DLD1 (cell line): ENCODE data around the gene UTP3.
"Not testable (repeated sequence)": the region's sequence is repeated elsewhere in the genome, so short reads cannot be mapped to it uniquely, and the experiment has no call there.

Experiments
- in situ Hi-C: cut with HindIII; loops from 2 replicates; pipeline ENCODE4 v1.10.0; 2017; ENCODE audit warnings: low sequenced_read_pairs

UTP3 gene

DNA sequence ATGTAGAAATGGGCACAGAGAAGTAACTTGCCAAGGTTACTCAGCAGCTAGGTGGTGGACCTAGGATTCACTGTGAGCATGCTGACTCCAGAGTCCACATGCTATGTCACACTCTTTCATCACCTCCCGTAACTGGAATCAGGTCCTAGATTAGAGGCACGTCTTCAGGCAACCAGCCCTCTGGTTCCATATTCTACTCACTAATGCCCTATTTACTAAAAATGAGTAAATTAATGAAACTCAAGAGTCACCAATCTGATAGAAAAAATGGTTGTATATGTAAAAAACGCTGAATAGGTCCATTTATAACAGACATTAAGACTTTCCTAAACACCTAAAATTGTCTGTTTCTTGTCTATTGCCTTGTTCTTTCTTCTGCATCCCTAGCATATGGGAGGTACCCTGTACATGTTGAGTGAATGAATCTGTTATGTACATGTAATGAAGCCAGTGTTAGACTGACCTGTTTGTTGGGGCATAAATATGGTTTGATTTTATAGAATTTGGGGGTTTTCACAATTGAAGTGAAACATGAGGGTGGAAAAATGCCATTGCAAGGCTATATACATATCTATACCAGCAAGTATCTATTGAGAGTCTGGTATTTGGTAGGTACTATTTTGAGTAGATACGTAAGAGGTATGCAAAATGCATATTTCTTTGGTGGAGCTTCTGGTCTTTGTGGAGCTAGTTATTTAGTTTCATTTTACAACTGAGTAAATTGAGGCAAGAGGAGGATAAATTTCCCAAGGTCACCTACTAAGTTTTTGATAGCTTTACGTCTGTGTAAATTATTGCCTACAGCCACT lies 26.0 kb downstream of the UTP3 start:
- in situ Hi-C loops, result no loop called here

DNA sequence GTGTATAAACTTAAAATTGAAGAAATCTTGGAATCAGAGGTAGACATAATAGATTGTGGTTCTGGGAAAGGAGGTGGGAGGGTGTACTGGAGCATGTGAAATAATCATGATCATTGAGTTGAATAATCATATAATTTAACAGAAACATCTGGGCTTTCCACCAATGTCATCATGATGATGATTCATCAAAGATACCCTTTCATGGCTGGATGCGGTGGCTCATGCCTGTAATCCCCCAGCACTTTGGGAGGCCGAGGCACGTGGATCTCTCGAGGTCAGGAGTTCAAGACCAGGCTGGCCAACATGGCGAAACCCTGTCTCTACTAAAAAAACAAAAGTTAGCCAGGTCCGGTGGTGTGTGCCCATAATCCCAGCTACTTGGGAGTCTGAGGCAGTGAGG lies 26.8 kb downstream of the UTP3 start:
- in situ Hi-C loops, result no loop called here

DNA sequence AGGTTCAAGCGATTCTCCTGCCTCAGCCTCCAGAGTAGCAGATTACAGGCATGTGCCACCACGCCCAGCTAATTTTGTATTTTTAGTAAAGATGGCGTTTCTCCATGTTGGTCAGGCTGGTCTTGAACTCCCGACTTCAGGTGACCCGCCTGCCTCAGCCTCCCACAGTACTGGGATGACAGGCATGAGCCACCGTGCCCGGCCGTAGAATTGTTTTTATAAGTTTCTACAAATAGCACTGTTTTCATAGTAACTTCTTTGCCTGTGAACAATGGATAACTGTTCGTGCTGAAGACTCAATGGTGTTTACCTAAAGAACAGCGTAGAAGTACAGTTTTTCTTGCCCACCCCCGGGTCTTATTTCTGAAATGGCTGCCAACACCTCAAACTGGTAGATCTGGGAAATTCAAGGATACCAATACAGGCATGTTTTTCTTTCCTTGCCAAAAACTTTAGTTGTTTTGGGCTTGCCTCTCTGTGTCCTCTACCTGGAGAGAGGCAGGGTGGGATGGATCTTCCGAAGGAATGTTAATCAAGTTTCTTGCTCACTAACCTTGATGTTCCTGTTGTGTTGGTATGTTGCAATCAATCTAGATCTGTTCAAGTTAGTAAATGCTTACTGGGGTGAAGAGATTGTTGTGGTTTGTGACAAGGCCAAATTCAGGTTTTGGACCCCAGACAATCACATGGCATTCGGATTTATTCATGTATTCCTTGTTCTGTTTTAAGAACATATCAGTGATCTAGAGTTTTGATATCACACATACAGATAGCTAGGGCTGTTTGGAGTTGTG lies 30.7 kb downstream of the UTP3 start:
- in situ Hi-C loops, result no loop called here

DNA sequence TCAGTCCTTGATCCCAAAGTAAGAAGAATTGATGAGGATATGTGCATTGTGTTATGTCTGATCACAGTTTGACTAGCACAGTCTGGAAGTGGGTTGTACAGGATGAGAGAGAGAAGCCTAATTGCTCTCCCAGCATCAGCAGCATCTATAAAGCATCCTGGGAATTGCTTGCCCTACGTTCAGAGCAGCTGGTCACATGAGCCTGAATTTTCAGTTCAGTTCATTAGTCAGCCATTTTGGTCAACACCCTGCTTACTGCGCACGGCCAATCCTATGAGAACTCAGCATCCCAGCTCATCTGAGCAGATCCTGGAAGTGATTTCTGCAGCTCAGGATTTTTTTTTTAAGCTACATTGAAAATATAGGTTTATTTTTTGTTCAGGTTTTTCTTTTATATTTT lies 33.4 kb downstream of the UTP3 start, which contains the start of gene RUFY3:
Gene RUFY3, plus strand, starts transcription at position 218 of the 400 bp plus-strand sequence. CDS start 610 bp downstream, outside the sequence.
- in situ Hi-C loops, result no loop called here

DNA sequence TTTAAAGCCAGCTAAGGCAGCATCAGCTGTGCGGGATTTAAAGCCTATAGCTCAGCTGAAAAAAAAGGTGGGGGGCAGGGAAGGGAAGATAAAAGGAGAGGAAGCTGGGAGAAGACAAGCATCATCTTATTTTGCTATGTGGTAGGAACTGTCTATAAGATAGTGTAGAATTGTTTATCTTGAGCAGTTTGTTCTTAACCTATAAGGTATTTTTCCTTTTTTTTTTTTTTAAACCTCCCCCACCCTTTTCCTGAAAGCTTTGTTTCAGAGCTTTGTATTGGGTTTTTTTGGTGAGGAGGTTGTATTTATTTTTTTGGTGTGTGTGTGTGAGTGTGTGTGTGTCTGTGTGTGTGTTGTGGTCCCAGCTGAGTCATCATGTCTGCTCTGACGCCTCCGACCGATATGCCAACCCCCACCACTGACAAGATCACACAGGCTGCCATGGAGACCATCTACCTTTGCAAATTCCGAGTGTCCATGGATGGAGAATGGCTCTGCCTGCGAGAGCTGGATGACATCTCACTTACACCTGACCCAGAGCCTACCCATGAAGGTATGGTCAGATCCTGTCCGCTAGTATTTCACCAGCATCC lies 34.0 kb downstream of the UTP3 start:
- in situ Hi-C loops, result no loop called here

DNA sequence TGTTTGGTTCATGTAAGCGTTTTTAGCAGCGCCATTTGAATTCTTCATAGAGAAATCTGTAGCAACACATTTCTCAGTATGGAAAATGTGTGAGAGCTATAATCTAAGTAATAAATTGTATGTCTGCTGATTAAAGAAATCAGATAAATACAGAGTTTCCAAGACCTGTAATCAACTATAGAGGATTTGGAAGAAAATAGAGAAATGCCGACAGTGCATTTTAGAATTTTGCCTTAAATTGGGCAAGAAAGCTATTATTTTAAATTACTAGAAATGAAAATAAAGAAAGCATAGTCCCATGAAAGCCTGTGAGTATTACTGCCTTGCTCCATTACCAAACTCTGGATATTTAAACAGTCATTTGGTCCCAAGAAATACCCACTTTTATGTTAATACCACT lies 36.1 kb downstream of the UTP3 start:
- in situ Hi-C loops, result no loop called here

DNA sequence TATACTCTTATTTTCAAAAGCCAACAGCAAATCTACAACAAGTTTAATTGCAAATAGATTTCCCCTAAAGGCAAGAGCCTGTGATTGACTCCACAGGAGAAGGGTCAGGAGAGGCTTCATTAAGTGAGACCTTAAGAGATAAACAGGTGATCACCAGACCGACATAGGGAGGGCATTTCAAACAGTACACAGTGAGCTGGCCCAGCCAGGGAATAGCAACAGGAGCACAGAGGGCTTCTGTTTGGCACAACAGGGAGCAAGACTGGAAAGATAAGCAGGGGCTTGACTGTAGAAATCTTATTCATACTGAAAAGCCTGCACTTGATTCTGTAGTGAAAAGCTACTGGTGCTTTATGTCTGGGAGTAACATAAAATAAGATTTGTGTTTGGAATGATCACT lies 37.3 kb downstream of the UTP3 start:
- in situ Hi-C loops, result no loop called here

DNA sequence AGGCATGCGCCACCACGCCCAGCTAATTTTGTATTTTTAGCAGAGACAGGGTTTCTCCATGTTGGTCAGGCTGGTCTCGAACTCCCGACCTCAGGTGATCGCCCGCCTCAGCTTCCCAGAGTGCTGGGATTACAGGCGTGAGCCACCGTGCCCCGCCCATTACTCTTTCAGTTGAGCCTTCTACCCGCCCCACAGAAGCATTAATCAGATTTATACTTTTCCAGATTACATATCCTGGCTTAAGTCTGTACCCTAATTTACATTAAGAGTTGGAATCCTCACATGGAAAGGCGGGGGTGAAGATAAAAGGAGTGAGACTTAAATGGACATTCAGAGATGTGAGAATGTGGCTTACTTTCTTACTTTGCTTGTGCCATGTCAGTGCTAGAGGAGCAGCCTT lies 38.2 kb downstream of the UTP3 start:
- in situ Hi-C loops, result not testable (repeated sequence)

DNA sequence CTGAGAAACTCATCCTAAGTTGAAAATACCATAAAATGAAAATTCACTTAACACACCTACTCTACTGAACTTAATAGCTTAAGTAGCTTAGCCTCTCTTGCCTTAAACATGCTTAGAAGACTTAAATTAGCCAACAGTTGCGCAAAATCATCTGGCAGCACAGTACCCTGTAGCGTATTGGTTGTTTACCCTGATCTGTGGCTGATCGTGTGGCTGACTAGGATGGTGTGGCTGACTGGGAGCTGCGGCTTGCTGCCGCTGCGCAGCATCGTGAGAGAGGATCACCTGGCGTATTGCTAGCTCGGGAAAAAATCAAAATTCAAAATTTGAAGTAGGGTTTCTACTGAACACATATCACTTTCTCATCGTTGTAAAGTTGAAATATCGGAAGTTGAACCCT lies 39.8 kb downstream of the UTP3 start:
- in situ Hi-C loops, result no loop called here

DNA sequence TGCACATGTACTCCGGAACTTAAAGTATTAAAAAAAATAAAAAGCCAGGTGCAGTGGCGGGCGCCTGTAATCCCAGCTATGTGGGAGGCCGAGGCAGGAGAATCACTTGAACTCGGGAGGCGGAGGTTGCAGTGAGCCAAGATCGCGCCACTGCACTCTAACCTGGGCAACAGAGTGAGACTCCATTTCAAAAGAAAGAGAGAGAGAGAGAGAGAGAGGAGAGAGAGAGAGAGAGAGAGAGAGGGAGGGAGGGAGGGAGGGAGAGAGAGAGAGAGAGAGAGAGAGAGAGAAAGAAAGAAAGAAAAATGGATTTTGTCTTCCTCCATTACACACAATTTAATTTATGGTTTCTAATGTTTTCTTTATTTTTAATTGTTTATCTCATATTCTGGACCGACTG lies 44.5 kb downstream of the UTP3 start:
- in situ Hi-C loops, result not testable (repeated sequence)

DNA sequence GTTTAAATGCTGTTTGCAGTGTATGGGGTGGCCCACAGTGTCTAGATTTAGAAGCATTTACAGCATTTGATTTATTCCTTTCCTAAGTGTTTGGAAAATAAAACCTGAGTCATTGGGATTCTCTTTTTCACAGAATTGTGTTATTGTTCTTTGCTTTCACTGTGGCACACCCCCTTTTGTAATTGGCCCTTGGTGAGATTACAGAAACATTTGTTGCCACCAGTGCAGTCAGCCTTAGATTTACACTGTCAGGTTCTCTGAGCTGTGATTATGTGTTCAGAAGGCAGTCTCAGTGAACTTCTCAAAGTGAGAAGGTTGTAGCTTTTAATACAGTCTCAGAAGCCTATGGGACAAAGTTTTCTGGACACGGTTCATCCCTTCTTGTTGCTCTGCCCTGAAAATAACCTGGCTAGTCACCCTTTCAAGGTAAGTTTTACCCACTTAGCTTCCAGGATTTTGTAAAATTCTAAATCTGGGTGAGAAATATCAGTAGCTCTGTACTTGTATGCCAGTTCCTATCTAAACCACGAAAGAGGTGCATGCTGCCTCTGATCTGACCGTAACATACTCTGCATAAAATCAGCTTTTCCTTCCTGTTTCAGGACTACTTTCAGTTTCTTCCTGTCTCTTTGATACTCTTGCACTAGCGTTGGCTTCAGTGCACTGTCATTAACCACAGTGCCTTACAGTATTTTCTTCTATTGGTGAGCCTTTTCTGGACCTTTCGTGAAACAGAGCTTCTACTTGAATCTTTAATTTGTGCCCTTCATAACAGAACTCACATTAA lies 46.0 kb downstream of the UTP3 start:
- in situ Hi-C loops, result no loop called here

DNA sequence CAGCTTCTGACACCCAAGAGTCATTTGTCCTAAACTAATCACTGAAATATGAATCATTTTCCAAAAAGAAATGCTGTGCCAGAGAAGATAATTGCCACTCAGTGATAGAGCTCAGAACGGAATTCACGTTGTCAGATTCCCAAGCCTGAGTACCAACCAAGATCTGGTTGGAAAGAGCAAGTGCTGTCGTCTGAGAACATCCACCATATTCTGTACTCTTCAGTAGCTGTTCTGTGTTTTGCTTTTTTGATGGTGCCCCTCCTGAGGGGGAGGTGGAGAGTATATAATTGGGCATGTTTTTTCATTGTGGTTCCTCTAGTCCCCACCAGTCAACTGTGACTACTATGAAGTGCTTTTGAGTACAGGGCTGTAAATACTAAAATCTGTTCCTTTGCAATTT lies 46.6 kb downstream of the UTP3 start:
- in situ Hi-C loops, result no loop called here

DNA sequence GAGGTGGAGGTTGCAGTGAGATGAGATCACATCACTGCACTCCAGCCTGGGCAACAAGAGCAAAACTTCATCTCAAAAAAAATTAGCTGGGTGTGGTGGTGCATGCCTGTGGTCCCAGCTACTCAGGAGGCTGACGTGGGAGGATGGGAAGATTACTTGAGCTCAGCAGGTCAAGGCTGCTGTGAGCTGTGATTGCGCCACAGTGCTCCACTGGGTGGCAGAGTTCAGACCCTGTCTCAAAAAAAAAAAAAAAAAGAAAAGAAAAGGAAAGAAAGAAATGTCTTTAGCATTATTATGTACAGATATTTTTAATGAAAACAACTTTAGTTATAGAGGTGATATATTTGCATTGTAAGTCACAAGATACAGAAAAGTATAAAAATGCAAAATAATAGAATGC lies 47.6 kb downstream of the UTP3 start:
- in situ Hi-C loops, result not testable (repeated sequence)

DNA sequence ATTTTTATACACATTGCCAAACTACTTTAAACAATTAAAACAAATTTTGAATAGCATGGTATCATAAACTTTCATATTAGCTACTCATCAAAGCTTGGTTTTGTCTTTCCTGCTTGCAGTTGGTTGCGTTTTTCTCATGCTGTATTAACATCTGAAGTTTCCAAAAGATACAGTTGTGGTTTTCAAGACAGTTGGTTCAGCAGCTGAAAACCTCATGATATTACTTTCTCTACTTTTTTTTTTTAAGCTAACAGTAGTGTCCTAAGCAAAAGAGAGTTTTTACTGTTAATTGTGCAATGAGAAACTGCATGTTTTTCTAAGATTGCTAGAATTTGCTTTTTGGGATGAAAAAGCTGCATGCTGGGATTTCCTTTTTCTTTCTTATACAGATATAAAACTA lies 48.7 kb downstream of the UTP3 start:
- in situ Hi-C loops, result no loop called here

DNA sequence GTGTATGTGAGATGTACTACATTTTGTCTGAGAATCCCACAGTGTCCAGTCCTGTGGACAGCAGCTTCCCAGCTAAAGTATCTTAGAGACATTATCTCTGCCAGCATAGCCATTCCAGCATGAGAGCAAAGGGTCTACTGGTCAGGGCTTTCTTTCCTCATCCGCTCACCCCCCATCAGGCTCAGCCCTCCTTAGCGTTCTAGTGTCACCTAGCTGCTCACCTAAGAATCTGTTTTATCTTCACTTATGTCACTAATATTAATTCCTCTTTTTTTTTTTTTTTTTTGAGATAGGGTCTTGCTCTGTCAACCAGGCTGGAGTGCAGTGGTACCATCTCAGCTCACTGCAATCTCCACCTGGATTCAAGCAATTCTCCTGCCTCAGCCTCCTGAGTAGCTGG lies 49.1 kb downstream of the UTP3 start:
- in situ Hi-C loops, result no loop called here

DNA sequence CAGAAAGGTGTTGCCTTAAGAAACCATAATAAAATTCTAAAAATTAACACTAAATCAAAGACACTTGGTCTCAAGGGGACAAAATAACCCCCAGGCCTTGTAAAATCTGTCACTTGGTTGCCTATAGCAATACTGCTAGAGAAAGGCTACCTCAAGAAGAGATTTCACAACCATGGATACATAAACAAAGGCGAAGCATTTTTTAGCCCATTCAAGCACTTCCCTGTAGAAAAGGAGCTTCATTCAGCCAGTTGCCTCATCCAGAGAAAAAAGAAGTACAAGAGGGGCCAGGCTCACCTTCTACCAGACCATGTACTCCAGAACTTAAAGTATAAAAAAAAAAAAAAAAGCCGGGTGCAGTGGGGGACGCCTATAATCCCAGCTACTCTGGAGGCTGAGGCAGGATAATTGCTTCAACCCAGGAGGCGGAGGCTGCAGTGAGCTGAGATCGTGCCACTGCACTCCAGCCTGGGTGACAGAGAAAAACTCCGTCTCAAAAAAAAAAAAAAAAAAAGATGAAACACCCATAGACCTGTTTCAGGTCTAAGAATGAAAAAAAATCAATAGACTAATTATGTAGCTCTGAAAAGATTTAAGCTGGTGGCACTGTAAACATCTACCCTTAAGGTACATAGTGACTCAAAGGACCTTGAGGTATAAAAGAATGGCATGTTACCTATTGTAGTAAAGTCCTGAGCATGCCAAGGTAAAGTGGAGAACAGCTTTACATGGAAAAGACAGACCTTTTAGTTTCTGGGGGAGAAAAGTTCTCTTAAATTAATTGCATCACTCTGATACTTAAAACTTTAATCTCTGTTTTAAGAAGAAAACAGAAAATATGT lies 51.4 kb downstream of the UTP3 start:
- in situ Hi-C loops, result loop anchor here (10.0 kb wide), 1 partner anchor 255 kb away; the partner anchor contains the start of gene DCK
